Loucy (cell line): Measurements from ENCODE around the gene ADAMTS2.

ENCODE experiments used
- EZH2phosphoT487 ChIP-seq: fragments of 200-600 bp; IDR thresholded peaks from 2 replicates; pipeline ENCODE4 v1.6.1; 2018; ENCODE audit warnings: antibody characterized with exemption, mild to moderate bottlenecking, moderate library complexity, borderline replicate concordance
- TF ChIP-seq, protein P1 (sequence below): fragments of 200-600 bp; sonication (generic); conservative IDR thresholded peaks from 2 replicates; pipeline ENCODE4 v1.5.1; 2014; ENCODE audit warnings: mild to moderate bottlenecking, antibody characterized with exemption, low read length

DNA sequence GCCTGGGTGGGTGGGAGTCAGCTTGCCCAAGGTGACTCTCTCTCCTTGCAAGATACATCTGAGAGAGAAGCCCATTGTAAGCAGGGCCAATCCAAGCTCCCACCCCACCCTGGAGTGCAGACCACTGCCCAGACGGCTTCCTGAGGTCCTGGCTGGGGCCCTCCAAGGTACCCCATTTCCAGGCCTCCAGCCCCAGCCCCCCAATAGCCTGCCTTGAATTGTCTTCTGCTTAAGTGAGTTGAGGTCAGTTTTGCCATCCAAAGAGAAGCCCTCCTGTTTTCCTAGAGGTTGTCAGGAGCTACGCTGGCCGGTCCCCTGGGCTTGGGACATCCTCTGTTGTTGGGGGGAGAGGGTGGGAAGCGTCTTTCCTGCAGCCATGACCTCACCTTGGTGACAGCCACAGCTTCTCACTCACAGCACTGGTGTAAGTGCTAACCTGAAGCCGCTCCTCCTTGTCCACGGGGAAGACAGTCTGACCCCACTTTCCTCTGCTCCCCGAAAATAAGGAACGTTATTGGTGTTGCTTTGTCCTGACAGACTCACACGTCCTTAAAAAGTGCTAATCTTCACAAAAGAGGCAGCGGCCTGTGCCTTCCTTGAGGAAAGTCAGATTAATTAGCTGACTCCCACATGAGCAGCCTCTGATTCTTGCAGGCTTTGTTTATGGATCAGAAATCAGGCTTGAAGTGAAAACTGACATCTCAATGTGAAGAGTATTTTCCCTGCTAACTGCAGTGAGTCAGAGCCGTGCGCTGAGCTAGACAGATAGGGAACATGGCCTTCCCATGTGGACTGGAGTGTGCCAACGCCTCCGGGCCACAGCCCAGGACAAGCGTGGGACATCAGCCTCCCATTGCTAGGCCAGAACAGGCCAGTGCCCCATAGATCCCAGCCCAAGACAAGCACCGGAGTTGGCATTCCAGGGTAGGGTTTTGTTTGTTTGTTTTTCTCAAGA lies 52.3 kb downstream of the ADAMTS2 start:
- TF ChIP-seq, protein P1, sequence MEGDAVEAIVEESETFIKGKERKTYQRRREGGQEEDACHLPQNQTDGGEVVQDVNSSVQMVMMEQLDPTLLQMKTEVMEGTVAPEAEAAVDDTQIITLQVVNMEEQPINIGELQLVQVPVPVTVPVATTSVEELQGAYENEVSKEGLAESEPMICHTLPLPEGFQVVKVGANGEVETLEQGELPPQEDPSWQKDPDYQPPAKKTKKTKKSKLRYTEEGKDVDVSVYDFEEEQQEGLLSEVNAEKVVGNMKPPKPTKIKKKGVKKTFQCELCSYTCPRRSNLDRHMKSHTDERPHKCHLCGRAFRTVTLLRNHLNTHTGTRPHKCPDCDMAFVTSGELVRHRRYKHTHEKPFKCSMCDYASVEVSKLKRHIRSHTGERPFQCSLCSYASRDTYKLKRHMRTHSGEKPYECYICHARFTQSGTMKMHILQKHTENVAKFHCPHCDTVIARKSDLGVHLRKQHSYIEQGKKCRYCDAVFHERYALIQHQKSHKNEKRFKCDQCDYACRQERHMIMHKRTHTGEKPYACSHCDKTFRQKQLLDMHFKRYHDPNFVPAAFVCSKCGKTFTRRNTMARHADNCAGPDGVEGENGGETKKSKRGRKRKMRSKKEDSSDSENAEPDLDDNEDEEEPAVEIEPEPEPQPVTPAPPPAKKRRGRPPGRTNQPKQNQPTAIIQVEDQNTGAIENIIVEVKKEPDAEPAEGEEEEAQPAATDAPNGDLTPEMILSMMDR, result no peak
- TF ChIP-seq EZH2phosphoT487, result no peak
